Measurements from ENCODE around the gene KIF7.

The KIF7 gene

DNA sequence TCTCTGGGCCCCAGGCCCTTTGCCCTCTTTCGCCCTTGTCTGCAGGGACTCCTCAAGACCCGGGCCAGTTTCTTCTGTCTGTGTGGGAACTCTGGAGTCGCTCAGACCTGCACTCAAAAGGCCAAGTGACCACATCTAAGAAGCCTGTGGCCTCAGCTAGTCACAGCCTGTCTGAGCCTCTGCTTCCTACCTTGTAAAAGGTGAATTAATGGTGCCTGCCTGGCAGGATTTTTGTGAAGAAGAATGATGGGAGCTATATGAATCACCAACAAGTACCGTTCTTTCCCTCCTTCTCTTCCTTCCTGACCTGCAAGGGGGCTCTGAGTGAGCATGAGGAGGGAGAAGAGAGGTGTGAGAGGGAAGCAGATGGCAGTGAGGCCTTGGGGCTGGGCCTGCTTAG is 16.4 kb upstream of the KIF7 start:
- in situ Hi-C loops (cut with MboI; ENCODE audit: low sequenced_read_pairs): no loop called here

DNA sequence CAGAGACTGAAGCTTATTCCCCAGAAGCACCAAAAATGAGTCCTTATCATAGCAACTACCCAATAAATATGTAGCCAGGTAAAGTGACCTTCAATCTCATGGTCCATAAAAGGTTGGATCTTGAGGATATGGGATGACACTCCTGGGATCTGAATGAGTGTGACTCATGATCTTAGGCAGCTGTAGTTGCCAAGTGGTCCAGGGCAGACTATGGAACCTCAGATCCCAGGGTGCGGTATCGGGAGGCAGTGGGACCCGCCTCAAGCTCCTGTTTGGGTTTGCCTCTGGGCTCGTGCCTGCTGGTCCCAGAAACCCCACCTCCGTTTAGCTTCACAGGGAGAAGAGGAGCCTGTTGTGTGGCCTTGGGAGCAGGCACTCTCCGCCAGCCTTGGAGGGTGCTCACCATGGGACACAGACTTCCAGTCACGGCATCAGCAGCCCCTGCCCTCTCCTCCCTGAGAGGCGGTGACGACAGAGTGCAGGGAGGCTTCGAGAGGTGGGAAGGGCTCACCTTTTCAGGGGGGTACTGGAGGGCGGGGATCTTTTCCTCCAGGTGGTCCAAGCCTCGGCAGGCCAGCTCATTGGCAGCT is 15.8 kb upstream of the KIF7 start:
- in situ Hi-C loops (cut with MboI; ENCODE audit: low sequenced_read_pairs): no loop called here

DNA sequence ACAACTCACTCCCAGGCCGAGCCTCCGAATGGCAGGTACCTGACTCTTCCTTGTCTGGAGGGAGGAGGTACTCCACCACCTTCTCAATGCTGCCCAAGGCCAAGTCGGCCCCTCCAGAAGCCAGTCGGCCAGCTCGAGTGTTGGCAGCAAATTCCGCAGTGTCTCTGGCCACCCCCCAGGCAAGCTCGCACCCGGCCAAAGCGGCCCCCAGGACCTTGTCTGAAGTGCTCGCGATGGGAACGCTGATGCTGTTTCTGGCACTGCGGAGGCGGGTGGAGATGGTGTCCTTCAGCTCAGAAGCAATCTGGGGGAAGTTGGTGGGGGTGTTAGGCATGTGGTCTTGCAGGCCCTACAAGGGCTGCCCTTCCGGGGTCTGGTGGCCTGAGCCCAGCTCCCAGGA is 14.7 kb upstream of the KIF7 start:
- in situ Hi-C loops (cut with MboI; ENCODE audit: low sequenced_read_pairs): no loop called here

DNA sequence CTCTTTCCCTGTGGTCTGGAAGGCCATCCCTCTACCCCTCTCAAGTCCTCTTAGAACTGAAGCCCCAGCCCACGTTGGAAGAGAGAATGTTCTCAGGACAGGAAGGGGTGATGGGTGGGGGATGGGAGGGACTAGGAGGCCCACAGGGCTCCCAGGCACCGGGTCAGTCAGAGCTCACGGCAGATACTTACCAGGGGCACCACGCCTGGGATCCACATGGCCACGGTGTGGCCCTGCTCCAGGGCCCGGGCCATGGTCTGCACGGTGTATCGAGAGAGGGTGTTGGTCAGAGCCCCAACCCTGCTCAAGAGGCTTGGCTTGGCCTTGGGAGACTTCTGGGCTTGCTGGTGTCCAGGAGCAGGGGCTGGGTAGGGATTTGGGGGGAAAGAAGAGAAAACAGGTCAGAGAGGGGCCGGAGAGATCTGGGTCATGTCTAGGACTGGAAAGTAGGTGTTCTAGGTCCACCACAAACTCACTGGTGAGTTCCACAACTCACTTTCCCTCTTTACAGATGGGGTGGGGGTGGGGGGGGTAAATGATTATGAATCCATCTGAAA is 14.1 kb upstream of the KIF7 start:
- in situ Hi-C loops (cut with MboI; ENCODE audit: low sequenced_read_pairs): no loop called here

DNA sequence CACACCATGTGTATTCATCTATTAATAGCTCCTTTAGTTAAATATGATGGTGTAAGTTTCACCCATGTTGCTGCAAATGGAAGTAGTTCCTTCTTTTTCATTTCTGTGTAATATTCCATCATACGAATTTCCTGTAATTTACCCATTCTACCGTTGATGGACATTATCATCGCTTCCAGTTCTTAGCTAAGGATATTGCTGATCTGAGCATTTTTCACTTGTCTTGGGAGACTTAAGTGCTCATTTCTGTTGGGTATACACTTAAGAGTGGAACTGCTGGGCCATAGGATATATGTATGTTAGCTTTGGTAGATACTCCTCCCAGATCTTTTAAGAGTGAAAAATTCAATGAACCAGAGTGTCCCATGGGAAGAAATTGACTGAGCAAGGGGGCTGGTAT is 12.9 kb upstream of the KIF7 start:
- in situ Hi-C loops (cut with MboI; ENCODE audit: low sequenced_read_pairs): no loop called here

DNA sequence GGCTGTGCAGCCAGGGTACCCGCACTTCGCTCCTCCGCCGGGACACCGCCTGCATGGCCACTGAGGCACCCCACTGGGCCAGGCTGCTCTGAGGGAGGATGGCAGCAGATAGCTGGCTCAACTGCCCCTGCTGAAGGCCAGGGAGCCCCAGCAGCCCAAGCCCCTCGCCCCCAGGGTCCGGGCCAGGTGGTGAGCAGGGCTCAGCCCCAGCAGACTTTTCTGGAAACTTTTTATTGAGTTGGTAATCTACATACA is 12.4 kb upstream of the KIF7 start:
- in situ Hi-C loops (cut with MboI; ENCODE audit: low sequenced_read_pairs): no loop called here

DNA sequence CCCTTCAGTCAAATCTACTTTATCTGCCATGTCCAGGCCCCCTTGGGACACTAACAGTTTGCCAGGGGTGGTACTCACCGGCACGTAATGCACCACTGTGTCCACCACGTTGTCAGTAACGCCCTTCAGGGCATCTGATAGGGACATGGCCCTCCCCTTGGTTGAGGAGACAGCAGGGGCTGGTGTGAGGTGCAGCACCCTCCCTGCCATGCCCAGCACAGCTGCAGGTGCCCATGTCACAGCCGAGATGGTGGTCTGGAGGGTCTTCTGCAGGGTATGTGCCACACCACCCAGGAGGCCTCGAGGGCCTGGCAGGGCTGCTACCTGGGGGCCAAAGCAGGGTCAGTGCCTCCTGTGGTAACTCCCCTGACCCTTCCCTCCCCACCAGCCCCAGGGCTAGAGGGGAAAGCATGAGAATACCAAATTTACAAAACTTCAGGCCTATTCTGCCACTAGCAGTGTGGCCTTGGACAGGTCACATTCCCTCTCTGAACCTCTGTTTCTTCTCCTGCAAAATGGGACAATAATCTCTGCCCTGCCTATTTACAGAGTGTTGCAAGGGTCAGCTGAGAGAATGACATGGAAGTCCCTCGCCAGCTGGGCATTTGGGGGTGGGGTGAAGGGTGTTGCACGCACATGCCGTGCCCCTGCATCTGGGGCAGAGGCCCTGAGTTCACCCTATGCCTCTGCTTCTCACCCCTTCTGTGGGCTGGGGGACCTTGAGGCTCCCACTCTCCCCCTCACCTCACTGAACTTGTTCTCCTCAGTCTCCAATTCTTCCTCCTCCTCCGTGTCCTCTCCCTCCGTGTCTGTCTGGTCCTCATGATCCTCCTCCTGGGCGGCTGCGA is 11.8 kb upstream of the KIF7 start:
- in situ Hi-C loops (cut with MboI; ENCODE audit: low sequenced_read_pairs): no loop called here

DNA sequence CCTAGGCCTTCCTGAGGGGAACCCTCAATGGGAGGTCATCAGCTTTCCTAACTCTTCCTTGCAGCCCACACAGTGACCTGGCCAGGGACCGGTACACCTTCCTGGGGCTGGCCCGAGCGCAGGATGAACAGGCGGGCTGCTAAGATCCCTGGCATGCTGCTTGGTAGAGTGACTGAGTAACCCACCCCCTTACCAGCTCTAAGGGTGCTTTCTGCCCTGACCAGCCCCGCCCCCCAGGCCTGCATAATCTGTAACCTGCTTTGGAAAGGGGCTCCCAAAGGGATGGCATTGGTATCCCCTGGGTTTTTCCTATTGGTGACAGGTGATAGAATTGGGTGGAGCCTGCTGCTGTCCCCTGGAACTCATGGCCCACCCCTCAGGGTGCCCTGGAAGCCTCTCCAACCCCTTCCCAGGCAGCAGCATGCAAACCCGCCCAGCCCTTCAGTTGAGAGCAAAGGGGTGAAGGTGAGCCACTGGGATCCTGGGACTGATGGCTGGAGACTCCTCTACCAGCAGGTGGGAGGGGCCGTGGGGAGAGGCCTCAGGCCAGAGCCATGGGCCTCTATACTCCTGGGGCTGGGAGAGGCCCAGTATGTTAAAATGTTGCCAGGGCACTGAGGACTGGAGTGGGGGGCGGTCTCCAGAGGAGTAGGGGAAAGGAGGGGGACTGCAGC is 11.1 kb upstream of the KIF7 start:
- in situ Hi-C loops (cut with MboI; ENCODE audit: low sequenced_read_pairs): no loop called here

DNA sequence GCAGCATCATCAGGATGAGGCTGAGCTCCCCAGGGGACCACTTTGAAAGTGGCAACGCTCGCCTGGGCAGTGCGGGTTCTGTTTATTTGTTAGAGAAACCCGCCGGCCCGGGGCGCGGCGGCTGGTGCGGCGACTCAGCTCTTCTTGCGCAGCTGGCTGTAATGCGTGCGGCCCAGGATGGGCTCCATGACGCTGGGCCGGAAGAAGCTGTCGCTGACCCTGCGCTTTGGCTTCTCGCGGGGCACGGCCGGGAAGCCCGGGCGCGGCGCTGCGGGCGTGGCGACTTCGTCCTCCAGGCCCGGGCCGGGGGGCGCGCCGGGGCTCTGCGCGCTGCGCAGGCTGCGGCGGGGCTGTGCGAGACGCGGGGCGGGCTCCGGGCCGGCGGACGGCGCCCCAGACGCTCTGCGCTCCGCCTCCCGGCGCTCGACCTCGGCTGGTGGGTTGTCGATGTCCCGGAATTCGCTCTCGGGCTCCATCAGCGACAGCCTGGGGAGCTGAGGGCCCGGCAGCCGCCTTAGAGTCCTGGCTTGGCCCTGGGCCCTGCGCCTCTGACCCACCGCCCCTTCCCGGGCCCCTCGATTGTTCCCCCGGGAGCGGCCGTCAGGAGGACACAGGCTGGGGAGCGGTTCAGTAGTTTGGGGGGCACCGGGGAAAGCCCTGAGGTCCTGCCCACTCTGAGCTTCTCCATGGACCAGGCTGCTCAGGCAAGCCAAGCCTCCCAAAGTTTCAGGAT is 10.3 kb upstream of the KIF7 start:
- in situ Hi-C loops (cut with MboI; ENCODE audit: low sequenced_read_pairs): no loop called here

DNA sequence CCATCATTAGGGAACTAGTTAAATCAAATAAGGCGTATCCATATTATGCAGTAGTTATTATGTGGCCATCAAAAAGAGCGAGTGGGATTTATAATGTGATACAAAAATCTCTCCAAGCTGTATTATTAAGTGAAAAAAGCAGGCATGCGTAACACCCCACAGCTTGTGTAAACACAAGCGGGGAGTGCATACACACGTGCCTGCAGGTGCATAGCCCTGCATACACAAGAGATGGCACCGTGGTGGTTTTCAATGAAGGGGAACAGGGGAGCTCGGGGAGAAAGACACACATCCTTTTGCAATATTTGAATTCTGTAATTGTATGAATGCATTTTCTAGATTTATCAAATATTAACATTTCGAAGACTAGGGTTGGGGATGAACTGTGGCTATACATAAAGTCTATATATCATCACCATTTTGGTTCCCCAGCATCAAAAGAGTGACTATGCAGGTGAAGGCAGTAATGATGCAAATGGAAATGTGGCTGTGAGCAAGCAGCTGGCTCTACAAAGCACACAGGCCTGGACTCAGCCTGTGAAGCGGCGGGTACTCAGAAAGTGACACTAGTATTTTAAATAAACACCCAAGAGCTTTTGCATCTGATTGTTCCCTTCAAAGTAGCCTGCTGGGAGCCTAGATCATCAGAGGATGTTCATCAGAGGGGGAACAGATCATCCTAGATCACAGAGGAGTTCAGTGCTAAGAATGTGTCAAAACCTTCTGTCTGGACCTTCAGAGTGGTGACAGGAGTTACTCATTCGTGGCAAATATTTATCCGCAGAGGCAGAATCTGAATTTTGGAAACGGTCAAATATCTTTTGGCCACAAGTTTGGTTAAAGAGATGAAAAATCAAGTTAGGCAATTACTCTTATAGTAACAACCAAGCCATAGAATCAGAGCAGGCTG is 9.4 kb upstream of the KIF7 start:
- in situ Hi-C loops (cut with MboI; ENCODE audit: low sequenced_read_pairs): no loop called here

DNA sequence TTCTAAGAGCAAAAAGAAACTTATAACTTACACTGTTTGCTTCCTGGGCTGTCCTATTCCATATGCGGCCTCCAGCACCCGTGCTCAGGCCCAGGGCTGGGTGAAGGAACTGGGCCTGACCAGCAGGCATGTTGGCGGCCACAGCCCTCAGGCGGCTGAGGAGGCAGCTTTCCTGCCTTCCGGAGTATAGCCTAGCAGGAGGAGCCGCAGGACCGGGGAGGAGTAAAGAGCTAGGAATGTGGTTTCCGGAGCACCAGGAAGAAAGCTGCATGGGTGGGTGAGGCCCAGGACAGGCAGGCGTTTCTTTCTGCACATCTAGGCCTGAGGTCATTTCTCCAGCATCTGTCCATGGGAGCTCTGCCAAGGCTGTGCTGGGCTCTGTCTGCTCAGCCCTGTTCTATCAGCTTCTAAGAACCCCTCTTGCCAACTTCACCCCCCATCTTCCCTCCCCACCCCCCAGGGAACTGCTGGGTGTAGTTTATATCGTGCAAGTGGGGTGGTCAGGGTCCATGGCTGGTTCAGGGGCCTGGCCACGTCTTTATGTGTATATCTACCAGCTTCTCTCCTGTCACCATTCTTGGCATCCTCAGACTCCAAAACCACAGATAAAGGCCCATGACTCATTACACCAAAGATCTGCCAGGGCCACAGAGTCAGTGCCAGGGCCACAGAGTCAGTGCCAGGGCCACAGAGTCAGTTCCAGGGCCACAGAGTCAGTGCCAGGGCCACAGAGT is 7.8 kb upstream of the KIF7 start:
- in situ Hi-C loops (cut with MboI; ENCODE audit: low sequenced_read_pairs): no loop called here

DNA sequence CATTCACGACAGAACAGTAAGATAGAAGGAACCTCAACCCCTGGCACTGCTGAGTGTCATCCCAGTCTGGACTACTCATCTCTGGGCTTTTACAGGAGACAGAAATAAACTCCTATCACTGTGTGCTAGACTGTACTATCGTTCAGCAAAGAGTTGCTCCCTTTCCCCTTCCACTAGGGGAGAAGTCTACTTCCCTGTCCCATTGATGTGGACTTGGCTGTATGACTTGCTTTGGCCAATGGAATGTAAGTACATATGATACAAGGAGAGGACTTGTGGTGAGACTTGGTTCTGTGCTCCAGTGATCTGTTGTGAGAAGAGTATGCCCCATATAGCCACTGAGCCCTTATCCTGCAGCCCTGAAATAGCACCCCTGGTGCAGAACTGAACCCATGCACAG is 5.3 kb upstream of the KIF7 start:
- in situ Hi-C loops (cut with MboI; ENCODE audit: low sequenced_read_pairs): no loop called here

DNA sequence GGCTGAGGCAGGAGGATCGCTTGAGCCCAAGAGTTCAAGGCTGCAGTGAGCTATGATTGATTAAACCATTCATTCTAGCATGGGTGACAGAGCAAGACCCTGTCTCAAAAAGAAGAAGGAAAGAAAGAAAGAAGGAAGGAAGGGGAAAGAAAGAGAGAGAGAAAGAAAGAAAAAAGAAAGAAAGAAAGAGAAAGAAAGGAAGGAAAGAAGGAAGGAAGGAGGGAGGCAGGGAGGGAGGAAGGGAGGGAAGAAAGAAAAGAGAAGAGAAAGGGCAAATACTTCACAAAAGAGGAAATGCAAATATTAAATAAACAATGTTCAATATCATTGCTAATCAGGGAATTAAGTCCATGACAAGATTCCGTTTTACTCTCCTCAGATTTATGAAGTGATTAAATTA is 4.0 kb upstream of the KIF7 start:
- in situ Hi-C loops (cut with MboI; ENCODE audit: low sequenced_read_pairs): no loop called here

DNA sequence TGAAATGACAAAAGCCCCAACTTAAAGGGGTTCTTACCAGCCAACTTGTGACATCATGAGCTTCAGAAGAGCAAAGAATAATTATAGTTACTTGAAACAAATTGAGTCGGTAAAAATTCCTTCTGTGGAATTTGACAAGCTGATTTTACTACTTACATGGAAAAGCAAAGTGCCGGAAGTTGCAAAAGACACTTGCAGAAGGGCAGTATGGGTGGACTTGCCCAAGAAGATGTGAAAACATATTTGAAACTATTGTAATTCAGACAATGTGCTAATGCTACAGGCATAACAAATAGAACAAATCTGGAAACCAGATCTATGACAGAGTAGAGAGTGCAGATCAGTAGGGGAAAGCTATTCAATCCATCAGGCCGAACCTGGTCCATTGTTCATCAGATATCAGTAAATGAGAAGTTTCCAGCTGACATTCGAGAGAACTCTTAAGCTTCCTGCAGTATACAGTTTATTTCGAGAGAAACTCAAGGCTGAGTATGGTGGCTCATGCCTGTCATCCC is 2.5 kb upstream of the KIF7 start:
- in situ Hi-C loops (cut with MboI; ENCODE audit: low sequenced_read_pairs): no loop called here

DNA sequence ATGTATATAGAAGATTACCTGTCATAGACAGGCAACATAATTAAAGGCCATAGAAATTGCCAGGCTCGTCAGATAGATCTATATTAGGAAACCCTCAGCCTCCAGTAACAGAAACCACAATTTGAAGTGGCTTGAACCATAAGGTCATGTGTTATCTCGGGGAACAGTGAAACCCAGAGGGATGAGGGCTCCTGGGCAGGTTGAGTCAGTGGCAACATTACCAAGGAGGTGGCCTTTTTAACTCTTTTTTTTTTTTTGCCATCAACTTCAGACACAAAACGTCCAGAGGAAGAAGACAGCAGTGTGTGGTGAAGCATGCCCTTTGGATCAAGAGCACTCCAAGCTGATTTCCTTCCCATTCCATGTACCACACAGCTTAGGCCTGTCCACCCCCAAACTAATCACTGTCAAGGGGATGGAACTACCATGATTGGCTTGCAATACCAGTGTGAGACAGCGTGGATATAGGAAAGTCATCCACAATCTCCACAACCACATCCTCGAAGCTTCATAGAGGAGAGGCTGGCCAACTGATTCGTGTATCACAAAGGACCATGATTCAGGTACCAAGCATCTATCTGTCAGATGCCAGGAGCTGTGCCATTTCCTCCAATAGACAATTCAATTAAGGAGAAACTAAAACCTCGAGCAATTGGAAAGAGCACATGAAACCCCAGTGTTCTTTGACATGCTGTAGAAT is 999 bp upstream of the KIF7 start:
- in situ Hi-C loops (cut with MboI; ENCODE audit: low sequenced_read_pairs): no loop called here

DNA sequence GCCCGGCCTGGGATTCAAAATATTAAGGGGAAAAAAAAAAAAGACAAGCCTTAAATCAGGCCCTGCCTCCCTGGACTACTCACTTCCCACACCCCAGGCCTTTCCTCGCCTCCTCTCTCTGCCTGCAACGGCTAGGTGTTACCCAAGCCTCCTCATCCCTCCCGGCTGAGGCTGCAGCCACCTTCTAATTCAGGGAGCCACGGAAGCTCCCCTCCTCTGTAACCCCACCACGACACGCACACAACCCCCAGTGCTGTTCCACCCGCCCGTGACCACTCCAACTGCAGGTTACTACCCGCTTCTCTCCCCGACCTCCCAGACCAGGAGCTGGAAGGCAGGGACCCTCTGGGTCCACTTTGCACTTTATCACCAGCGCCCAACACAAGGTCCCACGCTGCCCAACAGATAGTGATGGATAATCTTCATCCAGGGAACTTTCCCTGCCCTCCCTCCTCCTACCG is 936 bp downstream of the KIF7 start:
- in situ Hi-C loops (cut with MboI; ENCODE audit: low sequenced_read_pairs): no loop called here

DNA sequence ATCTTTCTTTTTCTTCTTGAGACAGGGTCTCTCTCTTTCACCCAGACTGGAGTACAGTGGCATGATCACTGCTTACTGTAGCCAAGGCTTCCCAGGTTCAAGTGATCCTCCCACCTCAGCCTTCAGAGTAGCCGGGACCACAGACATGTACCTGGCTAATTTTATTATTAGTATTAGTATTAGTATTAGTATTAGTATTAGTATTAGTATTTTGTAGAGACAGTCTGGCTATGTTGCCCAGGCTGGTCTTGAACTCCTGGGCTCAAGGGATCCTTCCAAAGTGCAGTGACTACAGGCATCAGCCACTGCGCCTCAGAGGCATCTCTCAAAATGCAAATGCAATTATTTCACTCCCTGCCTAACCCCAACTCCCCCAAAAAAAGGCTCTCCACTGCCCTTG is 1.7 kb downstream of the KIF7 start:
- in situ Hi-C loops (cut with MboI; ENCODE audit: low sequenced_read_pairs): no loop called here

DNA sequence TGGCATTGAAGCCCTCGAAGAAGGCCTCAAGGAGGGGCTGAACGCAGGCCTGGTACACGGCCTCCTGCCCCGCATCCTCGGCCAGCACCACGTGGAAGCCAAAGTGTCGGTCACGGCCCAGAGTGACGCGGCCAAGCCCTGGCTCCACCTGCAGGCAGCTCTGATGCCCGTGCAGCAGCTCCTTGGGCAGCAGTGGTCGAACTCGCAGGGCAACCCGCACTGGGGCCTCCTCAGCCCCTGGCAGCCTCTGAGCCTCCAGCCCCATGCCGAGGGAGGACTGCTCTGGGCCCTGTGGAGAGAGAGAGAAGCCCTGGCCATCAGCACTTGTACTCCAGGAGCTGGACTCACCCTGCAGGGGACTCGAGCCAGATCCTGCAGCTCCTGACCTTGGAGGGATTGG is 2.6 kb downstream of the KIF7 start:
- in situ Hi-C loops (cut with MboI; ENCODE audit: low sequenced_read_pairs): no loop called here

DNA sequence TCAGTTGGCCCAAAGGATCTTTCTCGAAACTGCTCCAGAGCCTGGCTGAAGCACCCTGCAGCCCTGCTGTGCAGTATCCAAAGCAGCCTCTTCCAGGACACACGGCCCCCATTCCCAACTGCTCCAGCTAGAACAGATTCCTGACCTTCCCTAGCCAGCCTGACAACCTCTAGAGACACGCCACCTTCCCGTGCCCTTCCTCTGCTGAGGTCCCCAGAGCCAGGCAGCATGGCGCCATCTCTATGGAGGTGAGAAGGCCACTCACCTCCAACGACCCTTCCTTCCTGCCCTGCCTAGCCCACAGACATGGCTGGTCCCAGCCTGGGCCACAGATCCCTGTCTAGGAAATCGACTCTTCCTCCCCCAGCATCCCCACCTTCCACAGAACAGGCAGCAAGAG is 3.1 kb downstream of the KIF7 start:
- in situ Hi-C loops (cut with MboI; ENCODE audit: low sequenced_read_pairs): no loop called here
